Erythroblast (primary cell): ENCODE measurements around the gene THSD8.
"Not testable (repeated sequence)": the region's sequence is repeated elsewhere in the genome, so short reads cannot be mapped to it uniquely, and the experiment has no call there.

Experiments
- GATA1 ChIP-seq: IDR thresholded peaks from 2 replicates; pipeline ENCODE4 v1.6.1; 2011; ENCODE audit warnings: low read depth, mild to moderate bottlenecking, control low read depth, low read length, moderate library complexity
- POLR2A ChIP-seq: IDR thresholded peaks from 2 replicates; pipeline ENCODE4 v1.6.1; 2011; ENCODE audit warnings: mild to moderate bottlenecking, low read length

DNA sequence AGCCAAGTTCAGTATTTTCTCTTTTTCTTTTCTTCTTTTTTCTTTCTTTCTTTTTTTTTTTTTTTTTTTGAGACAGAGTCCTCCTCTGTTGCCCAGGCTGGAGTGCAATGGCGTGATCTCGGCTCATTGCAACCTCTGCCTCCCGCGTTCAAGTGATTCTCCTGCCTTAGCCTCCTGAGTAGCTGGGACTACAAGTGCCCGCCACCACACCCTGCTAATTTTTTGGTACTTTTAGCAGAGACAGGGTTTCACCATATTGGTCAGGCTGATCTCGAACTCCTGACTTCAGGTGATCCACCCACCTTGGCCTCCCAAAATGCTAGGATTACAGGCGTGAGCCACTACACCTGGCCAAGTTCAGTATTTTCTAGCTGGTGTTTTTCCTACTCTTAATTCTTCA is 4.3 kb upstream of the THSD8 start:
- TF ChIP-seq POLR2A, GATA1: not testable (repeated sequence)
